HG03139 (cell line): ENCODE data around the gene SH3GL2.

ENCODE experiments used
- ATAC-seq: cut with Tn5 transposase; IDR thresholded peaks from one replicate; pipeline ENCODE4 v1.9.1; 2021; ENCODE audit not compliant: unreplicated experiment

SH3GL2 gene

GRCh38 chr9:17578911-17579793 lies at the start of gene SH3GL2:
Gene SH3GL2 (plus strand): TSS chr9:17579066.
- ATAC-seq: no peak

- peak; percentile 81 for ATAC-seq
Observed at GRCh38 chr9:17531642-17532254, 47.1 kb upstream of the SH3GL2 start.

- no peak for ATAC-seq
Observed at GRCh38 chr9:17532461-17532860, 46.4 kb upstream of the SH3GL2 start.

GRCh38 chr9:17535176-17535575 lies 43.7 kb upstream of the SH3GL2 start:
- no peak for ATAC-seq

GRCh38 chr9:17536027-17536426 lies 42.8 kb upstream of the SH3GL2 start:
- ATAC-seq: no peak

GRCh38 chr9:17551023-17551422 lies 27.8 kb upstream of the SH3GL2 start:
- no peak for ATAC-seq

- no peak for ATAC-seq
Observed at GRCh38 chr9:17555362-17556054, 23.4 kb upstream of the SH3GL2 start.

GRCh38 chr9:17556255-17556654 lies 22.6 kb upstream of the SH3GL2 start:
- no peak for ATAC-seq

DNA sequence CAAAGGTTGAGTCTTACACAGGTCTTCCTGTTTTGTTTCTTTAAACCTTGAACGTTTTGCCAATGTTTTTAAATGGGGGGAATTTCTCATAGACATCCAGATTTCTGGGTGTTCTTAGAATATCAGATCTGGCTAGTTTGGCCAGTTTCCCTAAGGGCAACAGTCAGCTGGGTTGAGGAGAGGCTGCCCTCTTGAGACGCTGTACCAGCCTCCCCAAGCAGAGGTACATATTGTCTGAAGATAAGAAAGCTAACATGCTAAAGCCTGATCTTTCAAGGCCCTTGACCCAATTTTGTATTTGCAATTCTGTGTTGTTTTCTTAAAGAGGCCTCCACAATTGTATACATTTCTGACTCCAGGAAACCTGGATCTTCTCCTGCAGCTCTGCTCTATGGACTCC lies 21.9 kb upstream of the SH3GL2 start:
- no peak for ATAC-seq

DNA sequence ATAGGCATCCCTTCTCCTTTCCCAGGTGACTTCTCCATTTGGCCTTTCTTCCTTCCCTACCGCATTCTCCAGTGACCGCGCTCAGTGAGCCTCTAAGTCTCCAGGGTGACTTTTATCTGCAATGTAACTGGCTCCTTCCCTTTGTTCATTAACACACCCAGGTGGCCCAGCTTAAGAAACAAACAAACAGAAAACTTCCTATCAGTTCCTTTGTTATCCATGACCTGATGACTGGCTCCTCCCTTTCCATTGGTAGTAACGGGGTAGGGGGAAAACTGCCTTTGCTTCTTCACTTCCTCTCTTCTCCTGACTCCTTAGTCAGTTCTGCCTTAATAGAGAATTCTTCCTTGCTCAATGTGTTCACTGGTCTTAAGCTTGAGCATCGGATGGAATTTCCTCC lies 7.0 kb upstream of the SH3GL2 start:
- ATAC-seq: no peak

- ATAC-seq: no peak
Observed at GRCh38 chr9:17574342-17574741, 4.5 kb upstream of the SH3GL2 start.

GRCh38 chr9:17578577-17578910 lies 322 bp upstream of the SH3GL2 start:
- no peak for ATAC-seq

GRCh38 chr9:17580119-17580518 lies 1.3 kb downstream of the SH3GL2 start:
- ATAC-seq: no peak

DNA sequence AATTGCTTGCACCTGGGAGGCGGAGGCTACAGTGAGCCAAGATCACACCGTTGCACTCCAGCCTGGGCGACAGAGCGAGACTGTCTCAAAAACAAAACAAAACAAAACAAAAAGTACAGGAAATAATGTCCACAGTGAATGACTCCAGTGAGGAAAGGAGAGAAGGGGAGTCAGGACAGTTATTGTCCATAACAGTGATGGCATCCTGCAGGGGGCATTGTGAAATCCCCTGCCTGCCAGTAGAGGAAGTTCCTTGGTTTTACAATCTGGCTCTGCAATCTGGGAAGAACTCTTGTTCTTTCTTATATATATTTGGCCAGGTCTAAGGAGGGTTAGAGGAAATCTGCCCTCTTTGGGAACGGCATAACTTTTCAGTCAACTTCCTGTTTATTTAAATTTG lies 8.2 kb downstream of the SH3GL2 start:
- no peak for ATAC-seq

DNA sequence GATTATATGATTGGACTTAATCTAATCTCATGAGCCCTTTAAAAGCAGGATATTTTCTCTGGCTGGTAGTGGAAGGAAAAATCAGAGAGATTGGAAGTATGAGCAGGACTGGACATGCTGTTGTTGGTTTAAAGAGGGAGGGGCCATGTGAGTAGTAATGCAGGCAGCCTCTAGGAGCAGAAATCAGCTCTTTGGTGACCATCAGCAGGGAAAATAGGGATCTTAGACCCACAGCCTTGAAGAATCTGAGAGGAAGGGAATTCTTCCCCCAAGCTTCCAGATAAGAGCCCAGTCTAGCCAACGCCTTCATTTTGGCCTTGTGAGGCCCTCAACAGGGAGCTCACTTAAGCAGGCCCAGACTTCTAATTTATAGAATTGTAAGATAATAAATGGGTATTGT lies 9.5 kb downstream of the SH3GL2 start:
- ATAC-seq: no peak

DNA sequence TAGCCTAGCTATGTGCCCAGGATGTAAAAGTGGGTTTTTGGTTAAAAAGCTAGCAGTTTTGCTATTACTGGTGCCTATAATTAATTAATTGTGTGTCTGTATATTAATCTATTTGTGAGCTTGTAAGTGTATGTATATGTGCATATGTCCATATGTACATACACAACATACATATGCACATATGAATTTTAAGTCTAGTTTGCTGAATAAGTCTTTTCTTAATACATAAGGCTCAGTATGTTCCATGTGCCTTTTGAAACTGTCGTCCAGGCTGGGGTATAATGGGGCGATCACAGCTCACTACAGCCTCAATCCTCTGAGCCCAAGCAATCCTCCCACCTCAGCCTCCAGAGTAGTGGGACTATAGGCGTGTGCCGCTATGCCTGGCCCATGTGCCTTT lies 10.1 kb downstream of the SH3GL2 start:
- ATAC-seq: no peak

GRCh38 chr9:17589771-17590170 lies 10.9 kb downstream of the SH3GL2 start:
- no peak for ATAC-seq

DNA sequence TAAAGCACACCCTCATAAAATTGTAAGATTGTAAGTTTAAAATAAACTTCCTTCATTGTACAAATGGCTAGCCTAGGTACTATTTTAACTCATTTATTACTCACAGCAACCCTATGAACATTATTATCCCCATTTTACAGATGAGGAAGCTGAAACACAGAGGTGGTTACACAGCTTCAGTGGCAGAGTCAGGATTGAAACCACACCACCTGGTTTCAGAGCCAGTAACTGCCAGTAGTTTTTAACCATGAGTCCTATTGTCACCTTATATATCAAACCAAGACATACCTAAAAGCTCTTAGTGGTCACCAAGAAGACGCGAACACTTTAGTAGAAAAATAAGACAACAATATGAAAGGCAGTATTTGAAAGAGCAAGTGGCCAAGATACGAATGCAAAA lies 16.1 kb downstream of the SH3GL2 start:
- ATAC-seq: no peak

DNA sequence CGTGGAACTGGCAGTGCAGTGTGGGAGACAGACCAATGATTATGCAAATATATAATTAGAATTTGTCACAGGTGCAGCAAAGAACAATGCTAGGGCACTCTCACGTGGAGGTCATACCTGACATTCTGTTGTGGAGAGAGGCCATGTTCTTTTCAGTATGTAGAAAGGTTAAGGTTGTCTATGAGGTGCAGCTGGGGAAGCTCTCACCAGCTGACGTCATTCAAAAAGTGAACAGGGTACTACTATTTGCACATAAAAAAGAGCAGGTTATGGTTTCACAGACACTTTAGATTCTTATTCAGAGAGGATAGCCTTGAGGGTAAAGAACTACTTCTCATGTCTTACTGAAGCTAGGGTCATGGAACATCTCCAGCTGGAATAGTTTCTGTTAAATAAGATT lies 19.1 kb downstream of the SH3GL2 start:
- ATAC-seq: no peak

GRCh38 chr9:17600962-17601593 lies 22.2 kb downstream of the SH3GL2 start:
- ATAC-seq: no peak

GRCh38 chr9:17604556-17604955 lies 25.7 kb downstream of the SH3GL2 start:
- no peak for ATAC-seq
